ENCODE measurements around the gene RFNG.

The RFNG gene

DNA sequence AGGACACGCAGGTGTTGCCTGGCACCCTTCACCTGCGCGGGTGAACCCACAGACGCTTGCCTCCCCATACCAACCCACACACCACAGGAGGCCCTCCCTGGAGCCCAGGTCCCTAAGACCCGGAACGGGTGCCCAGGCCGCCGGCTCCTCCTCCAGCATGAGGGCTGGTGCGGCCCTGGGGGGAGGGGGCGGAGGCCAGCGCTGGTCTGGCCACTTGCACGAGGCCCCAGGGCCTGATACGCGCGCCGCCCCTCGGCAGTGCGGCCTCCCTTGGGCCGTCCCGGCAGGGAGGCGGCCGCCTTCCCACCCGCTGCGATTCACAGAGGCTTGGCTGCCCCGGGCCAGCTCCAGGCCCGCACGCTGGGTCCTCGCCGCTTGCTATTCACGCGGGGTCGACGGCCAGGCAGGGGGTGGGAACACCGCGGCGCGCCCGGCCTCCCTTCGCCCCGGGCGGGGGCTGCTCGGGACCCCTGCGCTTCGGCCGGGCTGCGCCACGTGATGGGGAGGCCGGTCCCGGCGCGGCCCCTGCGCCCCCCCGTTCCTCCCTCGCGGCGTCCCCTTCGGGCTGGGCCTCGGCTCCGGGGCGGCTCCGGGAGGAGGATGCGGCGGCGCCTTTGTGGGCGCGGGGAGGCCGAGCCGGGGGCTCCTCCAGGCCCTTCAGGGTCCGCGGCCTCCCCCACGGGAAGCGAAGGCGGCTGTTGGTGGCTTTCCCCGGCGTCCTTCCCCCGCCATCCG lies 45.7 kb upstream of the RFNG start:
- peak overlapping the region; percentile 99 for H3K4me2 ChIP-seq (ENCODE audit: low read length)
- H3K27ac ChIP-seq (ENCODE audit: low read depth, low read length): peak overlapping the region; percentile 76
- H3K4me3 ChIP-seq (ENCODE audit: low read length): peak overlapping the region; percentile 98
- peaks cover 8% of the 10 kb centered on the region; the same call in 1 of the 2 replicates for H3F3A ChIP-seq (ENCODE audit: control insufficient read depth, insufficient read depth)
- peaks cover 46% of the 10 kb centered on the region for H3K4me1 ChIP-seq (ENCODE audit: control insufficient read depth, low read length)
- no peaks in the 10 kb centered on the region for H3K9me3 ChIP-seq (ENCODE audit: control insufficient read depth, insufficient read depth, low read length)
- H3K27me3 ChIP-seq (ENCODE audit: control insufficient read depth, low read length): no peaks in the 10 kb centered on the region
- peaks cover 75% of the 10 kb centered on the region for H3K36me3 ChIP-seq (ENCODE audit: control insufficient read depth, low read length)
- H4K20me1 ChIP-seq (ENCODE audit: control insufficient read depth, insufficient read depth, low read depth, low read length): peaks cover 20% of the 10 kb centered on the region
- H3K9me2 ChIP-seq (replicated peaks; ENCODE audit: control insufficient read depth, low read length): no peaks in the 10 kb centered on the region
- TF ChIP-seq, protein P1, sequence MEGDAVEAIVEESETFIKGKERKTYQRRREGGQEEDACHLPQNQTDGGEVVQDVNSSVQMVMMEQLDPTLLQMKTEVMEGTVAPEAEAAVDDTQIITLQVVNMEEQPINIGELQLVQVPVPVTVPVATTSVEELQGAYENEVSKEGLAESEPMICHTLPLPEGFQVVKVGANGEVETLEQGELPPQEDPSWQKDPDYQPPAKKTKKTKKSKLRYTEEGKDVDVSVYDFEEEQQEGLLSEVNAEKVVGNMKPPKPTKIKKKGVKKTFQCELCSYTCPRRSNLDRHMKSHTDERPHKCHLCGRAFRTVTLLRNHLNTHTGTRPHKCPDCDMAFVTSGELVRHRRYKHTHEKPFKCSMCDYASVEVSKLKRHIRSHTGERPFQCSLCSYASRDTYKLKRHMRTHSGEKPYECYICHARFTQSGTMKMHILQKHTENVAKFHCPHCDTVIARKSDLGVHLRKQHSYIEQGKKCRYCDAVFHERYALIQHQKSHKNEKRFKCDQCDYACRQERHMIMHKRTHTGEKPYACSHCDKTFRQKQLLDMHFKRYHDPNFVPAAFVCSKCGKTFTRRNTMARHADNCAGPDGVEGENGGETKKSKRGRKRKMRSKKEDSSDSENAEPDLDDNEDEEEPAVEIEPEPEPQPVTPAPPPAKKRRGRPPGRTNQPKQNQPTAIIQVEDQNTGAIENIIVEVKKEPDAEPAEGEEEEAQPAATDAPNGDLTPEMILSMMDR (IDR thresholded peaks at IDR 0.05; ENCODE audit: low read depth, low read length, poor library complexity, severe bottlenecking): no peak
- TF ChIP-seq EZH2phosphoT487 (IDR thresholded peaks at IDR 0.05; ENCODE audit: borderline replicate concordance, low read length): no peak
- H3K79me2 ChIP-seq (ENCODE audit: control insufficient read depth, low read length): peaks cover 67% of the 10 kb centered on the region

DNA sequence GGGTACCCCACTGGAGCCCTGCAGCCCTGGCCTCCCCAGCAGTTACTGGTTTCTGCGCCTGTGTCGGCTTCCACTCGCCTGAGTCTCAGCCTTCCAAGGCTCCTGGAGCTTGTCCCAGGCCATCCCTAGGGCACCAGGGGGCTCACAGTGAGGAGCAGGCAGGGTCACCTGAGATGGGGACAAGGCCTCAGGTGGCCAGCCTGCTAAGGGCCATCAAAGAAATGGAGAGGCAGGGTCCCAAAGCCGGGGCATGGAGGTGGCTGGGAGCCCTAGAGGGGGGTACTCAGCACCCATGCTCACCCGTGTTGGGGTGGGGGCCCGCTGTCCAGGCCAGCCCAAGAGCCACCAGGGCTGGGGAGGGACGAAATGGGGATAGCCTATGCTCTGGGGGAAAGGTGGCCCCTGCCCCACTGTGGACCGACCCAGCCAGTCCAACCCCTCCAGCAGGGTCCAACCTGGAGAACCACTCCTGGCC lies 45.1 kb upstream of the RFNG start:
- Histone ChIP-seq H3K9me2 (replicated peaks; ENCODE audit: control insufficient read depth, low read length) (no peaks in the 10 kb centered on the region), H3K9me3 (ENCODE audit: control insufficient read depth, insufficient read depth, low read length) (no peaks in the 10 kb centered on the region), H3K27me3 (ENCODE audit: control insufficient read depth, low read length) (no peaks in the 10 kb centered on the region), H4K20me1 (ENCODE audit: control insufficient read depth, insufficient read depth, low read depth, low read length) (peaks cover 20% of the 10 kb centered on the region), H3K79me2 (ENCODE audit: control insufficient read depth, low read length) (peaks cover 67% of the 10 kb centered on the region), H3K4me2 (ENCODE audit: low read length) (peak overlapping the region; percentile 99), H3K36me3 (ENCODE audit: control insufficient read depth, low read length) (peaks cover 81% of the 10 kb centered on the region), H3K4me3 (ENCODE audit: low read length) (peak overlapping the region; percentile 98), H3K4me1 (ENCODE audit: control insufficient read depth, low read length) (peaks cover 42% of the 10 kb centered on the region), H3K27ac (ENCODE audit: low read depth, low read length) (peak overlapping the region; percentile 76), H3F3A (ENCODE audit: control insufficient read depth, insufficient read depth) (peaks cover 6% of the 10 kb centered on the region; the same call in 1 of the 2 replicates)
- no peak for TF ChIP-seq EZH2phosphoT487 (IDR thresholded peaks at IDR 0.05; ENCODE audit: borderline replicate concordance, low read length)
- TF ChIP-seq, protein P1 (IDR thresholded peaks at IDR 0.05; ENCODE audit: low read depth, low read length, poor library complexity, severe bottlenecking): no peak

DNA sequence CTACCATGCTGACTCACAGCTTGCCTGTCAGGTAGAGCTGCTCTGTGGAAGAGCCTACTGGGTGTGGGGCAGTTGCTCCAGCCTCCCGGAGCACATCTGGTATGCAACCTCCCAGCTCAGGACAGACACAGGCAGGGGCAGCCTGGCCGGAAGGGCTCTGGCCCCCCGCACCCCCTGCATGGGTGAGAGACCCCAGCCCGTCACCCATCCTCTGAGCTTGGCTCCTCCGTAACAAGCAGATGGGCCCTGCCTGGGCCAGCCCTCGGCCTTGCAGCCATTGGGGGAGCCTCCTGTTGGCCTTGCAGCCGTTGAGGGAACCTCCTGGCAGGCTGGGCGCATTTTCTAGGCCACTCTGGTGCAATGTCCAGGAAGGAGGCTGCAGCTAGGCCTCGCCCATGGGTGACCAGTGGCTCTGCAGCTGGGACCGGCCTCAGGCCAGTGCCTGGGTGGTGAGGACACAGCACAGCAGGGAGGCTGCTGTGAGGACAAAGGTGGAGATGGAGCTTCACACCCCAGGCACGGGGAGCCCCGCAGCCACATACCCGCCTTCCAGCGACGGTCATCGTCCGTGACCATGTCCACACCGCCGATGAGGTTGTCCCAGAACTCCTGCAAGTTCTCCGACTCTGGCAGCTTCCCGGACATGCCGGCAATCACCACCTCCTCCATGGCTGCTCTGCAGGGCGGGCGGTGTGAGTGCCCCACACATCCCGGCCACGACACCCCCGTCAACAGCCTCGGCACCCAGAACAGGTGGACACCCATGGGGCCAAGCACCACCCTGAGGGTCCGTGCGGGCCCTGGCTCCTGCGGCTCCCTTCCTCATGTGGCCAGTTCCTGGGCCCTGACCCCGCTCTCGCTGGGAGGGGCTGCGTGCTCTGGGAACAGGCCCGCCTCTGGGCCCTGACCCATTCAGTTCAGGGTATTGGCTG lies 44.4 kb upstream of the RFNG start:
- Histone ChIP-seq H3K79me2 (ENCODE audit: control insufficient read depth, low read length) (peaks cover 66% of the 10 kb centered on the region), H3K27me3 (ENCODE audit: control insufficient read depth, low read length) (no peaks in the 10 kb centered on the region), H3K4me3 (ENCODE audit: low read length) (peak overlapping the region; percentile 98), H3F3A (ENCODE audit: control insufficient read depth, insufficient read depth) (peaks cover 6% of the 10 kb centered on the region; the same call in 1 of the 2 replicates), H3K4me2 (ENCODE audit: low read length) (peak overlapping the region; percentile 99), H3K4me1 (ENCODE audit: control insufficient read depth, low read length) (peaks cover 35% of the 10 kb centered on the region), H3K36me3 (ENCODE audit: control insufficient read depth, low read length) (peaks cover 85% of the 10 kb centered on the region), H3K9me2 (replicated peaks; ENCODE audit: control insufficient read depth, low read length) (no peaks in the 10 kb centered on the region), H3K27ac (ENCODE audit: low read depth, low read length) (peak overlapping the region; percentile 76; the same call in 1 of the 2 replicates), H3K9me3 (ENCODE audit: control insufficient read depth, insufficient read depth, low read length) (no peaks in the 10 kb centered on the region), H4K20me1 (ENCODE audit: control insufficient read depth, insufficient read depth, low read depth, low read length) (peaks cover 20% of the 10 kb centered on the region)
- TF ChIP-seq EZH2phosphoT487 (IDR thresholded peaks at IDR 0.05; ENCODE audit: borderline replicate concordance, low read length): no peak
- TF ChIP-seq, protein P1 (IDR thresholded peaks at IDR 0.05; ENCODE audit: low read depth, low read length, poor library complexity, severe bottlenecking): no peak
